Neural progenitor cell (in vitro differentiated cells): ENCODE data around the gene CDX2.

Experiments
- CTCF ChIP-seq: fragments of 200-600 bp; sonication (generic); IDR thresholded peaks from 2 replicates; pipeline ENCODE4 v1.5.1; 2017; ENCODE audit warnings: antibody characterized with exemption, mild to moderate bottlenecking
- EZH2 ChIP-seq: fragments of 200-600 bp; sonication (generic); IDR thresholded peaks from 2 replicates; pipeline ENCODE4 v1.6.1; 2017; ENCODE audit warnings: antibody characterized with exemption, mild to moderate bottlenecking, moderate library complexity

GRCh38 chr13:27922883-27923612 is 46.1 kb downstream of the CDX2 start:
- TF ChIP-seq CTCF (no peak), EZH2 (no peak)
